Left renal pelvis (tissue), 4 donors: ENCODE data around the gene ADAMTS1. TPM values are rescaled to one million over a fixed set of nuclear protein-coding genes. Genes with fewer than 3 reads are reported as not detected.
A peak's percentile ranks its signal among the peaks of the same experiment; 100 is the strongest.

ENCODE experiments used
- DNase-seq, 4 donors: peaks; one replicate each; pipeline ENCODE4 v3.0.0-alpha.2; 2013; ENCODE audit warnings: low read depth in 4 of 4, low spot score in 3 of 4
- polyA plus RNA-seq, 4 donors: library from polyadenylated mRNA; unstranded; fragments of 120-200 nt; gene quantifications; one replicate each; pipeline ENCODE4 v1.2.1, GENCODE V29; 2013; ENCODE audit not compliant: insufficient read length in 4 of 4

Gene ADAMTS1
- polyA plus RNA-seq, 4 donors, result 91.9 to 102 (median 98.0) TPM

DNA sequence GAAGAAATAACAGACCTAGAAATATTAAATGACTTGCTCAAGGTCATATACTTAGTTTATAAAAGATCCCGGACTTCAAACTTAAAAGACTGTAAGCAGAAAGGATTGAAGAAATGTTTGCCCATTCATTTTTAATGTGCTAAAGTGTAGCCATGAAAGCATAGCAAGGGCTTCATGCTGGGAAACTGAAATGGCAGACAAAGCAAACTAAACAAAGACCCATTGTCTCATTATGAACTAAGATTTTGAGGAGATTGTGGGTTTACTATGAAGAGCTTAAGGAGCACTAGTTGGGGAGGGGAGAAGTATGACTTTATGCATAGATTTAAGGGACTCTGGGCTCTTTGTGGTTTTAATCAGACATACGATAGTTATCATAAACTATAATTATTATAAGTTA, 26.3 kb downstream of the ADAMTS1 start:
- DNase-seq, result no peak

DNA sequence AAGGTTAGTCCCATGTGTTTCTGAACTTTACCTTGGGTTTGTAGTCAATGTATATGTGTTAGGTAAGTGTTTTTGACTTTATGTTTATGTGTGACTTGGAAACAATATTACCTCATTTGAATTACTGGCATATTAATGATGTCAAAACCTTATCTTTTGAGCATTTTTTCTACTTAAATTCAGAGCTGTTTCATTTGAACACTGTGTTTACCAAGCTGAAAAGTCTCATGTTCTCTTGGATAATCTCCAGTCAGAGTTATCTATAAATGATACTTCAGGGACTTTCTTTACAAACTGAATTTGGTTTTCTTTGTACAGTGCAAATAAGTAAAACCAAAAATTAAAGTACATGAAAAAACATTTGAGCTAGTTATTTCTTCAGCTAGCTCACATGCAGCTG, 30.0 kb downstream of the ADAMTS1 start:
- no peak for DNase-seq

DNA sequence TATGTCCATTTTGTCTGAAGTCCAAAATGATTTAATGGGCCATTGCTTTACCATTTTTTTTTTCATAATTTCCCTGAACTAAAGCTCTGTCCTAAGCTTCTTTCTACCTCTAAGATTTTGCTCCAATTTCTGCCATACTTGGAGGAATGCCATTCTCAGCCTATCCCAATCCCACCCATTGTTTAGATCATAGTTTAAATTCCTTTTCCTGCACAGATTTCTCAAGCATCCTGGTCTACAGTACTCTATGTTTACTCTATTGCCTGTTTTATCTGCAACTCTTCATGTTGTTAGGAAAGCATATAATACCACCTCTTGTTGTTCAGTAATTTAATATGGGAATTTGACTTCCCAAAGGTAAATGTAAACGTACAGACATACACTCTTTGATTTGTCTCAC, 30.8 kb downstream of the ADAMTS1 start:
- DNase-seq, result no peak

DNA sequence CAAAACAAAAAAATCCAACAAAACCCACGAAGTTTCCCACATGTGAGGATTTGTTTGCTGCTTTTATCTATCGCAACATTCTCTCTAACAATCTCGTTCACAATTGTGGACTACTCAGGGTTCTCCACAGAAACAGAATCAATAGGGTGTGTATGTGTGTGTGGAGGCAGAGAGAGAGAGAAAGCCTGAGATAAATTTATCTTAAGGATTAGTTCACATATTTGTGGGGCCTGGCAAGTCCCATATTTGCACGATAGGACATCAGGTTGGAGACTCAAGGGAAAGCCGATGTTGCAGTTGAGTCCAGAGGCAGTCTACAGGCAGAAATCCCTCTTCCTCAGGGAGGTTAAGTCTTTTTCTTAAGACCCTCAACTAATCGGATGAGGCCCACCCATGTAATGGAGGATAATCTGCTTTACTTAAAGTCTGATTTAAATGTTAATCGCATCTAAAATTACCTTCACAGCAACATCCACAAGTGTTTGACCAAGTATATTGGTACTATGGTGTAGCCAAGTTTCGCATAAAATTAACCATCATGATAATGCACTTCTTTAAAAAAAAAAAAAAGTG, 31.7 kb downstream of the ADAMTS1 start:
- DNase-seq, result no peak

DNA sequence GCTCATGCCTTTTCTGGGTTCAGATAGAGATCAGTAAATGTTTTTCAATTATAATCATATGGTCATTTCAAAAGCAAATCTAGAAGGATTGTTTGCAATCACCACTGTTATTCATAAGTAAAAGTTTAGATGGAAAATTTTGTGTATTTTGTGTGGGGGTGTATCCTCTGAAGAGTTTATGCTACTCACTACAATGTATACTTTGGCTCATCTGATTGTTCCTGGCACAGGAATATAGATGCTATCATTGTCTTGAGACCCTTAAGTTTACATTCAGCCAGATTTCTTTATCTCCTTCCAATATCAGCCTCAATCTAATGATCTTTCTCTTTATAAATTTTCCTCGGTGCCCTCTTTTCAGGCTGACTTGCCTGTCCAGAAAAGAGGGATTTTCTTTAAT, 33.0 kb downstream of the ADAMTS1 start:
- DNase-seq, result no peak

DNA sequence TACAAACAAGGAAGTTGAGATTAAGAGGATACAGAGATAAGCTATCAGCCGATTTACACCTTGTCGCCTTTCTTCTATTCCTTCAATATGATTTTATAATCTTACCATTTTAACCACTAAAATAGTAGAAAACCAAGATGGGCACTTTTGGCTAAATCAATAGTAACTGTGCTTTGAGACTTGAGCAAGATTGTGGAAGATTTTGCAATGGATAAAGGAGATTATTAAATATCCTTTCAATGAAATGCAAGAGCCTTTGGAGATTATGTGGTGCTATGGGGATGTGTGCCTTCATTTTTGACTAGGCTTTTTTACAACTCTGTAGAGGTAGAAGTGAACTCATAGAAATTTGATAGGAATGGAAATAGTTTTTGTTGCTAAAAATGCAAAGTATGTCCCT, 33.7 kb downstream of the ADAMTS1 start:
- no peak for DNase-seq

DNA sequence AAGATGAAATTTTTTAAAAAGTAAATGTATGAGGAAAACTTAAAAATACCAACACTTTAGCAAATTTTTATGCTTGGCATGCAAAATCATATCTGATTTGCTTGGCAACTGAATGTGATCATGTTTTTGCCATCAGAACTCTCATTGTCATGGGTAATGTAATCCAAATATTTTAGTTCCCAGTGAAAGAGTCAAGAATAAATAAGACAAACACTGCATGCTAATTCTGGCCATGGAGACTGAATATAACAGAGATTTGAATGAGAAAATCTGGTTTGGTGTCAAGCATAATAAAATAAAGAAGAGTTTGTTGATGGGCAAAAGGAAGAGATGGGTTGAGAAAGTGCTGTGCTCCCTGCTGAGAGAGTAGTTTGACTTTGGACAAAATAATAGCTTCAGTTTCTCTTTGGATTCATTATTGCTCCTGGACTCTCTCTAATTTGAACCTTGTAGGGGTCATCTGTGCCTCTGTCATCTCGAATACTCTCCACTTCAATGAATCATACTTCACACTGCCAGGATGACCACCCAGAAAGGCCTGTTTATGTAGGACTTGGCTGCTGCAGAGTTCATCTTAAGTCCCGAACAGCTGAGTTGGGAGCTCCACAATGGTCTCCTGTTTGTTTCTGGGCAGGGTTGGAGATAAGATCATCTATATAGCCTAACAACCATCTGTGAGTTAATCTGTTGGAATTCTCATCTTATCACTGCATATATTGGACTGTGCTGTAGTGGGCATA, 34.4 kb downstream of the ADAMTS1 start:
- no peak for DNase-seq

DNA sequence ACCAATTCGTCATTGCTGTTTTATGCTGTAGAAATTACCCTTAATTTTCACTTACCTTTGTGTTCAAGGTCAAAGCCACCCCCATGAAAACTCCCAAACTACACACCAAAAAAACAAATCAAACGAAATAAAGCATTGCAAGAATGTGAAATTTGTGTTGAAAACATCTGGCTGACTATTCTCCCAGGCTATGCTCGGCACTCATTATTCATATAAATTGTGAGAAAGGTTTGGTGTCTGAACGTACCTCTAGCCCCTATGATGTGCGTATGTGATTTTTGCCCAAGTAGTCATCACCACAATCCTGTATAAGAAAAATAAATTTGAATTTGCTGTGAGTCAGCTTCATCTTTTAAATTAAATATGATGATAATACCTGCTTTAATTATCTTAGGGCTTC, 34.9 kb downstream of the ADAMTS1 start:
- DNase-seq, result no peak

DNA sequence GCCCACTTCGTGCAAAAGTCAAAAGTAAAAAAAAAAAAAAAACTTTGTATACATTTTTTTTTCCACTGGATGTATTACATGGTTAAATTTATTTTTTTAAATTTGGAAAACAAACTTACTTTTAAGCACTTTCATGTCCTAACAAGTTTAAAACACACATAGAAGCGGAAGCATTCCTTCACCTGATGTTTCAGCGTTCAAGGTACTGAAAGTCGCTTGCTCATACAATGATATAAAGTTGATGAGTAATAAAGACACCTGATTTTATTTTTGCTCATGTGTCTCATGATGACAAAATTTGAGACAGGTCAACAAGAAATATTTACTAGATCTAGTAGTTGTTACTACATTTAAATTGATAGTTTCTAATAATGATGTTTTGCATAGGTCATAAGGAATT, 35.5 kb downstream of the ADAMTS1 start:
- DNase-seq, result no peak

DNA sequence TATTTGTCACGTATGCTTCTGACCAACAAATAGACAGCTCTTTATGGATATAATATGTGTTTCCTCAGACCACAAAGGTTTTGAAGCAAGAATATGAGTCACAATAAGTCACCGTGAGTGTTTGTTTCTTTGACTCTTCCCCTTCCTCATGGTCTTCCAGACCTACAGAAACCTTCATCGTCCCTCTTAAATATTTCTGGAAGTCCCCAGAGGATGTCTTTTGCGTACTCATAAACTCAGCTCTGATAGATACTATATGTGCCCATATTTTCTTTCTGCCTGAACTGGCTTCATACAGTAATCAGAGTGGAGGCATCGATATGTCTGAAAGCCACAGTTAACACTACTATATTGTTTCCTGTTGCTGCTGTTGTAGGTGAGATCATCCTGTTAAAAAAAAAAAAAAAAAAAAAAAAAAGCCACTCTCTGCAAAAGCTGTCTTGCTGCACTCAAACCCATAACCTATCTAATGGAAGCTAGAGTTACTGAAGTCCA, 38.4 kb downstream of the ADAMTS1 start:
- DNase-seq, result no peak

DNA sequence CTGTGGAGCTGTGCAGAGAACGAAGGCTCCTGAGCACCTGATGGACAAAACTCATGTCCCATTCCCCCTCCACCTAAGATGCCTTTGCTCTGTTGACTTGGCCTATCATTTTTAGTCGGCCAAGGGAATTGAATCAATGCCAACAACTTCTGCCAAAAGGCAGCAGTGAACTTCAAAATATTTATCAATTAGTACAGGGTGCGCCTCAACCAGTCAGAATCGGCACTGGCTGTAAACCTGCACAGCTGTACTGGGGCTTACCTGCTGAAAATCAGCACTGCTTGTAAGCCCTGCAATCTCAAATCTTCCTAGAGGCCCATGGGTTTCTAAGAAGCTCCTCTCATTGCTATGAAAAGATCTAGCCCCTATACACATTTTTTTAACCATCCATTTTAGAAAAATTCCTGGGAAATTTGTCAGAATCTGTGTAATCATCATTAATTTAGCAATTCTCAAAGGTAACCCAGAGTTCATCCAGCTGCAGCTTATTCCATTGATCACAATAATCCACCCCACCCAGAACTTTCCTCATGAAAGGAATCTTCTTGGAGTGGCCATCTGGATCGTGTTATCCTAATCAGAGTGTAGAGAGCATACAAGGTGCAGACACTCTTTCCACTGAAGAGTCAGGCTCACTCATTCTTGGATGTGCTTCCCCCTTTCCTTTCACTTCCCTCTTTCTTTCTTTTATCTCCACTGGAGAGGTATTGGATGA, 40.2 kb downstream of the ADAMTS1 start:
- DNase-seq, result no peak

DNA sequence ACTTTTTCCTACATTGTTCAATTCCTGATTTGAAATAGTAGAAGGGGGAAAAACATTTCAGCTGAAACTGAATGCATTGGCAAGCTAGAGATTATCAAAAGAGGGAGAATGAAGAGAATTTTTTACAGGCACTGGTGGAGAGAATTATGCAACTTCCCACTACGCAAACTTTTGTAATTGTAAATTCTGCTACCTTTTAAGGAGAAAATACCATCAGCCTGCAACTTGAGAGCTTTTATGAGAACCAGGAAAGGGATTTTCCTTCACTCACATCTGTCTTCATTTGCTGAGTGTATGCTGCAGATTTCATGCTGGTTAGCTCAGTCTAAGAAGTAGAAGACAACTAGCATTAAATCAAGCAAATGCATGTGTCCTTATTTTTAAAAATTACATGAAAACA, 43.7 kb downstream of the ADAMTS1 start:
- no peak for DNase-seq

DNA sequence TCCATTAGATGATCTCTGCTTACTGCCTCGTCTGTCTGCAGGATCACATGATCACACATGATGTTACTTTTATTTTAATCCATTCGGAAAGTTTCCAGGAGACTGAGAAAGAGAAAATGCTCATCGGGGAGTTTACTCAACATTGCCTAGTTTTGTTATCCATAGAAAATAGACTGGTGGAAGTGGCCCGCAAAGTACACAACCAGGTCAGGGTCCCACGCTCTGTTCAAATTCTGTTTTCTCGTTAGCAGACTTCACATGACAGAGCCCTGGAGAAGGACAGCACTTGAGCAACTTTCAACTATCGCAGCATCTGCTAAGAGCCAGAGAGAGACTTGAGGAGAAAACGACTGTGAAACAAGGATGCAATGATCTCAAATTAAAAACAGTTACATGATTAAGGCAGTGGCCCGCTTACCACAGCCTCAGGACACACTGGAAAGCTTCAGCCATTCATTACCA, 44.2 kb downstream of the ADAMTS1 start:
- no peak for DNase-seq

DNA sequence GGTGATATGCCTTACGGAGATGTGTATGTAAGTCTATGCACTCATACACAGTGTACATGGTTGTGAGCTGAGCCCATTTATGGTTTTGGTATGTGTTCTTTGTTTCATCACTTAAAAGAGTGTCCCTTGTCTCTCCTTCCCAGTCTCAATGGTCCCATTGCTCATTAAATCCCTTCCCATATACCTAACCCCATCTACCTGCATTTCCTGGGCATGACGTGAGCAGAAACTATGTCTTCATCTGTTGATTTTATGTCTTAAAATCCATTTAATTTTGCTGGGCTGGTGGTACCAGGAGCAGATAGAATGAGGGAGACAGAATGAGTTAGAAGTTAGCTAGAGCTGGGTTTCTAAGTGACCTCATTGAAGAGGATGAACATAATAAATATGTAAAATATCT, 44.8 kb downstream of the ADAMTS1 start:
- no peak for DNase-seq

DNA sequence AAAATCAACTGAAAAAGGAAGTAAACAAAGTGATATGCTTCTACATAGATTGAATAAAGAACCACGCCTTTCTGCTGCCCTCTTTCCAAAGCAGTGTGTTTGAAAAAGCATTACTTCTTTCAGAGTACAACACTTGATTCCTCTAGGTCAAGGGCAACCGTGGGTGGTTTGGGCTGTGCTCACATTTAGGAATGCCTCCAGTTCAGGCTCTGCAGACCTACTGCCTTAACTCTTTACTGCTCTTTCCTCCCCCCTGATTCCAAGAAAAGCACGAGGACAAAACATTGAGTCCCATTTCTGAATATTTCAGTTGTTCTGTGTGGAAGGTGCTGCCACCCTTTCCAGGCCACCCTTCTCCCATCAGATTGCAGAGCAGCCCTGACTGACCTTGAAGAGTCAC, 45.2 kb downstream of the ADAMTS1 start:
- no peak for DNase-seq

DNA sequence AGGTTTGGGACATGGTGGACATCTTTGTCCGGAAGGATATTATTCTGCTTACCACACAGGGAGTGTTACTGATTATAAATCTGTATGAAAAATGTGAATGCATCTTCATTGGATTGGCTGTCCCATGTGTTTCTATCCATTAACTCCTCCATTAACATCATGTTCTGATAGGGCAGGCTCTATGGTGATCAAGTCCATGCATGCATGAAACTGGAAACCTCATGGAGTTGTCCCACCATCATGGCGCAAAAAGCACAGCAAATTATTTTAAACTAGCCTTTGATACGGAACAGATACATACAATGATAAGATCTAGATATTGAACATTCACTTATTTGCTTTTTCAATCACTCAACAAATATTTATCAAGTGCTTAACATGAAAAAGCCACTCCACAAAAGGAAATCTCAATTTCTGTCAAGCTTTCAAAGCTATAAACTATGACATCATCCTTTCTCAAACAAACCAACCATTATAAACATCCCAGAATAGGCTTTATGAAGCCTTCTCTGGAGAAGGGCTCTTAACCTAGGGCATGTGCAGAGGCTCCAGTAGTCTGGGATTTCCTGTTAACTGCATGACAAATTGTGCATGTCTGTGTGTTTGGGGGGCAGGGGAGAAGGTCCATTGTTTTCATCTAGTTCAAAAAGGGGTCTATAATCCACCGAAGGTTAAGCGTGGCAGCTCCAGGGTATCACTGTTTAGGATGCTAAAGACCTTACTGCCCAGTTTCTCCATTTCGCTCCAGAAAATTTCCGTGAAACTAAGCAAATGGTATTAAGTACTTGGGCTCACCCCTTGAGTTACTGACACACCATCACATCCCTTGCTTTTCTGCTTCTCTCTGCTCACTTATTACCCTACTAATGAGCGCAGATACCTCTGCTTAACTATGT, 46.1 kb downstream of the ADAMTS1 start:
- DNase-seq, result no peak

DNA sequence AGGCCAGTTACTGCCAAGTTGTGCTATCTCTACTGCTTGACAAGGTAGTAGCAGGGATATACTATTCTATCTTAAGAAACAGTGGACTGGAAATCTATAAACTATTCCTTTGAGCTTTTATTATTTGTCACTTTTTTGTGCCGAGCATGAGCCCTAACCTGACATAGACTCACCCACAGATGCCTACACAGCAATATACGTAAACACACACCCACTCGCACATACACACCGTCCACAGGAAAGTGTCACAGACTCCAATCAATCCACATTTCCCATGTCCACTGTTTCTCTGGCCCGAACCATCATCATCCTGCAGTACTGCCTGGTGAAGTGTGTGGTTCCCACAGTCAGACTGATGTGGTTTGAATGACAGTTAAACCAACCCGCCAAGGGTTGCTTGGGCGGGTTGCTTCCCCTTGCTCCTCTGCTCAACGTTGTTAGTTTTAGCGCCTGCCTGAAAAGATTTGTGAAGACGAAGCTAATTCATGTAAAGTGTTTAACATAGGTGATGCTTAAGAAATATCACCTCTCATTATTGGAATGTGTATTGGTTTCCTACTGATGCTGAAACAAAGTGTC, 47.2 kb downstream of the ADAMTS1 start:
- DNase-seq, result no peak

DNA sequence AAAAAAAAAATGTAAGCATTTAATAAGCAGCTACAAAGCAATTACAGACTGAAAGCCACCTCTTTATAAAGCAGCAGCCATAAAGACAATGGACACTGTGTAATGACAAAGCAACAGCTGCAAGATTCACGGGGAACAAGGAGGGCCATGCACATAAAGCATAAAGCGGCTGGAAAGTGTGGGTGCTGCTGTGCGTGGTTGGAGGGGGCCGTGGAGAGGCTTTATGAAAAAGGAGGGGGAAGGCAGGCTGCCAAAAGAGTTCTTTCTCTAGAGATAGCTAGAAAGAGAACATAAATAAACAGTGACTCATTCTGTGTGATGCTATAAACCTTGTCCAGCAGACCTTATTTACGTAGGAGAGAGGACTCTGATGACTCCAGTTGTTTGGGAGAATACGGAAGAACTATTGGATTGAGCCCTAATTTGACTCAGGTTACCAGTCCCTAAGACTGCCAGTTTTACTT, 49.3 kb downstream of the ADAMTS1 start:
- peak in 3 of 4 donors; percentile 26 to 37 (median 35) for DNase-seq

DNA sequence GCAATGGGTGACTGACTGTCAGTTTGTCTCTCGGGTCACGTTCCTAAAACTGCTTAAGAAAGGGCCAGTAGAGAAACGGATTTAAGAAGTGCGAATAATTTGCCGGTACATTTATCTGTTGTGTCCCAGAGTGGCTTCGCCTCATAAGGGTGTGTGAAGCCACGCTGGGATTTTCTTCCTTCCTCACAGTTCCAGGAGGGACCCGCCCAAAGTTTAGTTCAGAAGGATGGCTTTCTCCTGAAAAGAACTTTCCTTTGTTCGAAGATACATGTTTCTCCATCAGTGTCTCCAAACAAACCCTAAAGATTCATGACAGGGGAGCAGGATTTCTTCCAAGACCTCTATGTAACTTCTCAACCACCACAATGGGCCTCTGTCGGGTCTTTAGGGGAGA, 49.8 kb downstream of the ADAMTS1 start:
- no peak for DNase-seq
